Nephron progenitor cell (in vitro differentiated cells): Measurements from ENCODE around the gene PHB1.
"Not testable (repeated sequence)": the region's sequence is repeated elsewhere in the genome, so short reads cannot be mapped to it uniquely, and the experiment has no call there.

ENCODE experiments used
- DNase-seq: peaks from one replicate; pipeline ENCODE4 v3.0.0; 2021
- H3K27ac Mint-ChIP-seq: 2 replicates; pipeline ENCODE4 v1.8.0; 2021; ENCODE audit warnings: mild to moderate bottlenecking, moderate library complexity, mixed read lengths
- H3K27me3 Mint-ChIP-seq: 2 replicates; pipeline ENCODE4 v1.8.0; 2021; ENCODE audit warnings: mild to moderate bottlenecking, low read depth, mixed read lengths; ENCODE audit not compliant: poor library complexity
- H3K36me3 Mint-ChIP-seq: 2 replicates; pipeline ENCODE4 v1.8.0; 2021; ENCODE audit warnings: low read depth, mixed read lengths
- H3K4me1 Mint-ChIP-seq: 2 replicates; pipeline ENCODE4 v1.8.0; 2021; ENCODE audit warnings: mixed read lengths
- H3K4me3 Mint-ChIP-seq: 2 replicates; pipeline ENCODE4 v1.8.0; 2021; ENCODE audit warnings: mild to moderate bottlenecking, moderate library complexity, mixed read lengths
- H3K9me3 Mint-ChIP-seq: 2 replicates; pipeline ENCODE4 v1.8.0; 2021; ENCODE audit warnings: mild to moderate bottlenecking, moderate library complexity, mixed read lengths
- TF ChIP-seq, protein P1 (sequence below): fragments of 200-600 bp; sonication (generic); IDR thresholded peaks from 2 replicates; pipeline ENCODE4 v1.5.0; 2021; ENCODE audit warnings: antibody characterized with exemption

Gene PHB1

DNA sequence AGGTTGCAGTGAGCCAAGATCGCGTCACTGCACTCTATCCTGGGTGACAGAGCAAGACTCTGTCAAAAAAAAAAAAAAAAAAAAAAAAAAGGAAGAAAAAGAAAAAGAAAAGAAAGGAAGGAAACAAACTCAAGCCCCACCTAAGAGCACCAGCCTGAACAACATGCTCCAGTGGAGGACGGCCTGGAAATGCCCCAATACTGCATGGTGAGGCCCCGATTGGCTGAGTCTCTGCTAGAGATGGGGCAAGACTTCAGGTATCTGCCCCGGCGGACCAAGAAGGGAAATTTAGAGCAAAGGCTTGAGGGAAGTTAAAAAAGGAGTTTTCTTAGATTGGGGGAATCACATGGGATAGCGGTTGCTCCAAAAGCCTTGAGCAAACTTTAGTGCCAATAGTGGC, 42.3 kb downstream of the PHB1 start:
- Mint-ChIP-seq H3K36me3 (no peaks in the 10 kb centered on the region), H3K27ac (no peak overlapping the region), H3K4me1 (peaks cover 11% of the 10 kb centered on the region), H3K27me3 (peaks cover 6% of the 10 kb centered on the region), H3K4me3 (no peak overlapping the region), H3K9me3 (no peaks in the 10 kb centered on the region)
- TF ChIP-seq, protein P1, sequence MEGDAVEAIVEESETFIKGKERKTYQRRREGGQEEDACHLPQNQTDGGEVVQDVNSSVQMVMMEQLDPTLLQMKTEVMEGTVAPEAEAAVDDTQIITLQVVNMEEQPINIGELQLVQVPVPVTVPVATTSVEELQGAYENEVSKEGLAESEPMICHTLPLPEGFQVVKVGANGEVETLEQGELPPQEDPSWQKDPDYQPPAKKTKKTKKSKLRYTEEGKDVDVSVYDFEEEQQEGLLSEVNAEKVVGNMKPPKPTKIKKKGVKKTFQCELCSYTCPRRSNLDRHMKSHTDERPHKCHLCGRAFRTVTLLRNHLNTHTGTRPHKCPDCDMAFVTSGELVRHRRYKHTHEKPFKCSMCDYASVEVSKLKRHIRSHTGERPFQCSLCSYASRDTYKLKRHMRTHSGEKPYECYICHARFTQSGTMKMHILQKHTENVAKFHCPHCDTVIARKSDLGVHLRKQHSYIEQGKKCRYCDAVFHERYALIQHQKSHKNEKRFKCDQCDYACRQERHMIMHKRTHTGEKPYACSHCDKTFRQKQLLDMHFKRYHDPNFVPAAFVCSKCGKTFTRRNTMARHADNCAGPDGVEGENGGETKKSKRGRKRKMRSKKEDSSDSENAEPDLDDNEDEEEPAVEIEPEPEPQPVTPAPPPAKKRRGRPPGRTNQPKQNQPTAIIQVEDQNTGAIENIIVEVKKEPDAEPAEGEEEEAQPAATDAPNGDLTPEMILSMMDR, result no peak
- no peak for DNase-seq

DNA sequence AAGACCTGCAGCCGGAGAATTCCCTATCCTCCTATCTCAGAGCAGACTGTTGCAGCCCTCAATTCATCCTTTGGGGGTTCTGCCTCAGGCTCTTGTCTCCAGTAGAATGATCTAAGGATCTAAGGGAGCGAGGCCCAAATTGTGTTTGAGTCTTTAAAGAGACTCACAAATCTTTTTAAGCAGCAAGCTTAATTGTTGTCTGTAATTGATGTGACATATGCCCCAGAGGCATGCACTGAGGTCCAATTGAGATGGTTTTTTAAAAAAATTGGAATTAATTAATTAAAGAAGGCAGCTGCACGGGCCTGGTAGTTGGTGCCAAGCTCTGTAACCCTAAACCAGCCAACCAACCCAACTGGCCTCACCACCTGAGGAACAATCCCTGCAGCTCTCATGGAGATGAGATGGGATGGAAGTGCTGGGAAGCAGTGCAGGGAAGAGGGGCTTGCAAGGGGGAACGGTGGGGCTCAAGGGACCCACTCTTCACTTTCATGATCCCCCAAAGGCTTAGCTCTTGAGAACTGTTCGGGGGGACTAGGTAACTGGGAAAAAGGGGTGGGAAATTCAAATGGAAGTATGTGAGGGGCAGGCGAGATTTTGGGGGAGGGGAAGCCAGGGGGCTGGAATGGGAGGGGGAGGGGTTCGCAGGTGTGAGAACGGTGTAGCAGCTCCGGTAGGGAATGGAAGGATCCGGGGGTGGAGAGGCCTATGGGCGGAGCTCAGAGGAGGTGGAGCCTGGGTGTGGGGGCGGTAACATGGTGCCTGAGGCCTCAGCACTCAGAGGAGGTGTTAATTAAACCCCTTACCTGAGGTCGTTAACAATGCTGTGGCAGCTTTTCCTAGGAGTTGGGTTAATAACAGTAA, 43.5 kb downstream of the PHB1 start:
- peaks cover 6% of the 10 kb centered on the region for H3K27me3 Mint-ChIP-seq
- peaks cover 8% of the 10 kb centered on the region for H3K4me1 Mint-ChIP-seq
- H3K27ac Mint-ChIP-seq, result no peak overlapping the region
- no peaks in the 10 kb centered on the region for H3K9me3 Mint-ChIP-seq
- TF ChIP-seq, protein P1, result no peak
- no peaks in the 10 kb centered on the region for H3K36me3 Mint-ChIP-seq
- no peak overlapping the region for H3K4me3 Mint-ChIP-seq
- DNase-seq, result peak; percentile 23

DNA sequence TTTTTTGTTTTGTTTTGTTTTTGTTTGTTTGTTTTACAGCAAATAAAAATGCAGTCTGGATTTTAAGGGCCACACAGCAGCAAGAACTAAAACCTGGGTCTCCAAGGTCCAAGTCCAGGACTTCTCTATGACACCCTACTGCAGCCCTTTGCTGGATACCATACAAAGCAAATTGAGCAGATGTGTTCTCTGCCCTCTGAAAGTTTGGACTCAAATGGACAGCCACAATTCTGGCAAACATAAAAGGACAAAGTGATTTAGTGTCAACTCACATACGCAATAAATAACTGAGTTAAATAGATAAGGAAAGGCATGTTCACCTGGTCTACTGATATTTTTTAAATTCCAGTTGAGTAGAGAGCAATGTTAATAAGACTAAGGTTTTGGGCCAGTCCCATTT, 44.9 kb downstream of the PHB1 start:
- Mint-ChIP-seq H3K9me3 (no peaks in the 10 kb centered on the region), H3K27ac (no peak overlapping the region), H3K27me3 (peaks cover 3% of the 10 kb centered on the region), H3K4me1 (peaks cover 12% of the 10 kb centered on the region), H3K4me3 (no peak overlapping the region), H3K36me3 (no peaks in the 10 kb centered on the region)
- DNase-seq, result no peak
- TF ChIP-seq, protein P1, result no peak

DNA sequence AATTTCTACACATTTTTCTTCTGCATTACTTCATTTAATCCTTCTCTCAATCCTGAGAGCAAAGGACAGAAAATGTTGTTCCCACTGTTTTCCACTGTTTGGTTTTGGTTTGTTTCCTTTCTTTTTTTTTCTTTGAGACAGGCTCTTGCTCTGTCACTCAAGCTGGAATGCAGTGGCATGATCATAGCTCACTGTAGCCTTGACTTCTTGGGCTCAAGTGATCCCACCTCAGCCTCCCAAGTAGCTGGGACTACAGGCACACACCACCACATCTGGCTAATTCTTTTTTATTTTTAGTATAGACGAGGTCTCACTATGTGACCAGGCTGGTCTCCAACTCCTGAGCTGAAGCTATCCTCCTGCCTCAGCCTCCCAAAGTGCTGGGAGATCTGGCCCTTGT, 45.6 kb downstream of the PHB1 start:
- no peak overlapping the region for H3K4me3 Mint-ChIP-seq
- H3K9me3 Mint-ChIP-seq, result no peaks in the 10 kb centered on the region
- no peak for DNase-seq
- H3K27ac Mint-ChIP-seq, result no peak overlapping the region
- H3K27me3 Mint-ChIP-seq, result peaks cover 3% of the 10 kb centered on the region
- TF ChIP-seq, protein P1, result no peak
- H3K4me1 Mint-ChIP-seq, result peaks cover 12% of the 10 kb centered on the region
- H3K36me3 Mint-ChIP-seq, result no peaks in the 10 kb centered on the region

DNA sequence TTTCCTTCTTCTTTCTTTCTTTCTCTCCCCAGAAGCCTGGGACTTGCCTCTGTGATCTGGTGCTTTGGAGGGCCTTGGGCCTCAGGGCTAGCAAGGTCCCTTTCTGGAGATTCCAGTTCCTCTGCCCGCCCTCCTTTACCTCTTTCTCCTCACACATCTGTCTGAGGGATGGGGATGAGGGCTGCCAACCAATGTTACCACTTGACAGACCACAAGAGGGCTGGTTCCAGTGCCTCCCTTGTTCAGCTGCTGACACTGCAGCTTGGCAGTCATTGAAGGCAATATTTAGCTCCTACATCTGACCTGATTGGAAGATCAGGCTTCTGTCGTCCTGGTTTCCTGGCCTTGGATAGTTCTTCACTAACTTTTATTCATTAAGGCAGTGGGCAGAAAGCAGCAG, 49.0 kb downstream of the PHB1 start:
- DNase-seq, result no peak
- no peak overlapping the region for H3K27ac Mint-ChIP-seq

DNA sequence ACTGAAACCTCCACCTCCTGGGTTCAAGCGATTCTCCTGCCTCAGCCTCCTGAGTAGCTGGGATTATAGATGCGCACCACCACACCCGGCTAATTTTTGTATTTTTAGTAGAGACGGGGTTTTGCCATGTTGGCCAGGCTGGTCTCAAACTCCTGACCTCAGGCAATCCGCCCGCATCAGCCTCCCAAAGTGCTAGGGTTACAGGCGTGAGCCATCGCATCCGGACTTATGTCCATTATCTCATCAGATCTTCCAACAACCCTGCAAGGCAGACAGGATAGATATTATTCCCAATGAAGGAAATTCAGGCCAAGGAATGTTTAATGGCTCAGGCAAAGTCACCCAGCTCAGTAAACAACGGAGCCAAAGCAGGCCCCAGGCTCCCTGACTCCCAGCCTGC, 49.6 kb downstream of the PHB1 start:
- not testable (repeated sequence) for H3K36me3 Mint-ChIP-seq, H3K27me3 Mint-ChIP-seq, H3K9me3 Mint-ChIP-seq, H3K27ac Mint-ChIP-seq, H3K4me3 Mint-ChIP-seq, DNase-seq
- peaks cover 22% of the 10 kb centered on the region for H3K4me1 Mint-ChIP-seq

More for the DNA sequence above, 49.0 kb downstream of the PHB1 start:
- TF ChIP-seq, protein P1, result no peak
- no peak overlapping the region for H3K4me3 Mint-ChIP-seq
- H3K9me3 Mint-ChIP-seq, result no peaks in the 10 kb centered on the region
- no peaks in the 10 kb centered on the region for H3K36me3 Mint-ChIP-seq
- H3K27me3 Mint-ChIP-seq, result no peaks in the 10 kb centered on the region
- H3K4me1 Mint-ChIP-seq, result peaks cover 17% of the 10 kb centered on the region
